Activated CD8-positive, alpha-beta memory T cell treated with anti-CD3 and anti-CD28 coated beads, Interleukin-2, amount 50 U/mL, for 1 hour (primary cell): Measurements from ENCODE around the gene CLEC10A.
"Not testable (repeated sequence)": the region's sequence is repeated elsewhere in the genome, so short reads cannot be mapped to it uniquely, and the experiment has no call there.

ENCODE experiments used
- DNase-seq: peaks from one replicate; pipeline ENCODE4 v3.0.0-alpha.2; 2020; ENCODE audit errors: extremely low read depth

The CLEC10A gene, protein sequence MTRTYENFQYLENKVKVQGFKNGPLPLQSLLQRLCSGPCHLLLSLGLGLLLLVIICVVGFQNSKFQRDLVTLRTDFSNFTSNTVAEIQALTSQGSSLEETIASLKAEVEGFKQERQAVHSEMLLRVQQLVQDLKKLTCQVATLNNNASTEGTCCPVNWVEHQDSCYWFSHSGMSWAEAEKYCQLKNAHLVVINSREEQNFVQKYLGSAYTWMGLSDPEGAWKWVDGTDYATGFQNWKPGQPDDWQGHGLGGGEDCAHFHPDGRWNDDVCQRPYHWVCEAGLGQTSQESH

GRCh38 chr17:7079581-7080455 is at the start of gene CLEC10A:
Gene CLEC10A, minus strand, starts transcription at chr17:7080251. Its CDS starts 1,439 bp downstream, at chr17:7078812.
- no peak for DNase-seq

DNA sequence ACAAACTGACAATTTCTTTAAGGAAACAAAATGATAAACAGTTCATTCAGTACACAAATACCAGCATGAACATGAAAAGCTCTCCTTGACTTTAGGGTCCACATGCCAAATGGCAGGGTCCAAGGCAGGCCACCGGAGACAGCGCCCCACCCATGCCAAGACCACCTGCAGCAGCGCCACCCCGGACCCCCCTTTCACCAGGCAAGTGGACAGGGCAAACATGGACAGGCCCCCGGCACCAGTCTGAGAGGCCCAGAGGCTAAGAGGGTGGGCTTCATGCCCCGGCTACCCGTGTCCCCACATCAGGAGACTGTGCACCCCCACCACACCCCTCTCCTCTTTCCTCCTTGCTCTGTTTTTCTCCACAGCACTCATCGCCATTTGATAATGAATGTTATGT is 49.3 kb upstream of the CLEC10A start:
- DNase-seq = no peak

DNA sequence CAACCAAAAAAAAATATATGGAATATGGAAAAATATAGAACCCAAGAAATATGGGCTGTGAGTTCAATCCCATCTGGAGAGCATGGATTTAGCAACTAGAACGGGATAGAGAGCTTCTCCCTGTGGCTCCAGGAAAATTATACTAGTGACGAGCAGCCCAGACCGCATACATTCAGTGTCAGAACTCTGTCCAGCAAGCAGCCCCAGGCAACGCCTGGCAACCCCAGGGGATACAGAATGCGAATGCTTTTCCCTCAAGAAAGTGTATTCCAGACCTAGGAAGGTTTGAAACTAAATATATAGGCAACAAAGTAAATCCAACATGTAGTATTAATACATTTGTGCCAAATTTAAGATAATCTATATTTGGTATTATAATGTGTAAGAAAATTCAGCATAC is 48.1 kb upstream of the CLEC10A start:
- DNase-seq = no peak

DNA sequence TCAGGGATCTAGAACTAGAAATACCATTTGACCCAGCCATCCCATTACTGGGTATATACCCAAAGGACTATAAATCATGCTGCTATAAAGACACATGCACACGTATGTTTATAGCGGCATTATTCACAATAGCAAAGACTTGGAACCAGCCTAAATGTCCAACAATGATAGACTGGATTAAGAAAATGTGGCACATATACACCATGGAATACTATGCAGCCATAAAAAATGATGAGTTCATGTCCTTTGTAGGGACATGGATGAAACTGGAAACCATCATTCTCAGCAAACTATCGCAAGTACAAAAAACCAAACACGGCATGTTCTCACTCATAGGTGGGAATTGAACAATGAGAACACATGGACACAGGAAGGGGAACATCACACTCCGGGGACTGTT is 47.5 kb upstream of the CLEC10A start:
- DNase-seq = not testable (repeated sequence)

DNA sequence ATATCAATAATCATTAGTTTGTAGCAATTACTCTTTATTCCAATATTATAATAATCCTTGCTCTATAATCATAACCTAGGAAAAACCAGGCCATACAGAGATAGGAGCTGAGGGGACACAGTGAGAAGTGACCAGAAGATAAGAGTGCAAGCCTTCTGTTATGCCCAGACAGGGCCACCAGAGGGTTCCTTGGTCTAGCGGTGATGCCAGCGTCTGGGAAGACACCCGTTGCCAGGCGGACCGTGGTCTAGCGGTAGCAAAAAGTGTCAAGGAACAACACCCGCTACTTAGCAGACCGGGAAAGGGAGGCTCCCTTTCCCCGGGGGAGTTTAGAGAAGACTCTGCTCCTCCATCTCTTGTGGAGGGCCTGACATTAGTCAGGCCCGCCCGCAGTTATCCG is 46.3 kb upstream of the CLEC10A start:
- not testable (repeated sequence) for DNase-seq

DNA sequence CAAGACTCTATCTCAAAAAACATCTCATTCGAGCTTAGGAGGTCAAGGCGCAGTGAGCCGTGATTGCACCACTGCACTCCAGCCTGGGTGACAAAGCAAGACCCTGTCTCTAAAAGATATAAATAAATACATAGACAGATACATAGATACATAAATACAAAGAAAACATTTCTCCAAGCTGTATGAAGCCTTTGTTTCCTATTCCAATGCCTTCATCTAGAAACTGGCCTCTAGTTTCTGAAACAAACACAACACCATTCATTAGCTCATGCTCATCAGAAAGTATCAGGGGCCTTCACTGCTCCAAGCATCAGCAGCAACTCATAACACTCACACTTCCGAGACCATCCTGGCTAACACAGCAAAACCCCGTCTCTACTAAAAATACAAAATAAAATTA is 44.9 kb upstream of the CLEC10A start:
- DNase-seq = no peak

DNA sequence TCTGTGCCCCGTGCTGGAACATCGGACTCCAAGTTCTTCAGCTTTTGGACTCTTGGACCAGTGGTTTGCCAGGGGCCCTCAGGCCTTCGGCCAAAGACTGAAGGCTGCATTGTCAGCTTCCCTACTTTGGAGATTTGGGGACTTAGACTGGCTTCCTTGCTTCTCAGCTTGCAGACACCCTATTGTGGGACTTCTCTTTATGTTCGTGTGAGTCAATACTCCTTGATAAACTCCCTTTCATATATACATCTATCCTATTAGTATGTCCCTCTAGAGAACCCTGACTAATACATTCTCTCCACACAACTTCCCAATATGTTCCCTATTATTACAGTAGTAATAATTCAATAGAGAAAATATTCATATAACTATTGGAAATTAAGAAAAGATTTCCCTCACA is 43.8 kb upstream of the CLEC10A start:
- DNase-seq = no peak

GRCh38 chr17:7122381-7122780 is 42.3 kb upstream of the CLEC10A start:
- DNase-seq = no peak

- not testable (repeated sequence) for DNase-seq
Observed at GRCh38 chr17:7120635-7121034, 40.6 kb upstream of the CLEC10A start.

GRCh38 chr17:7120123-7120522 is 40.1 kb upstream of the CLEC10A start:
- DNase-seq = no peak

DNA sequence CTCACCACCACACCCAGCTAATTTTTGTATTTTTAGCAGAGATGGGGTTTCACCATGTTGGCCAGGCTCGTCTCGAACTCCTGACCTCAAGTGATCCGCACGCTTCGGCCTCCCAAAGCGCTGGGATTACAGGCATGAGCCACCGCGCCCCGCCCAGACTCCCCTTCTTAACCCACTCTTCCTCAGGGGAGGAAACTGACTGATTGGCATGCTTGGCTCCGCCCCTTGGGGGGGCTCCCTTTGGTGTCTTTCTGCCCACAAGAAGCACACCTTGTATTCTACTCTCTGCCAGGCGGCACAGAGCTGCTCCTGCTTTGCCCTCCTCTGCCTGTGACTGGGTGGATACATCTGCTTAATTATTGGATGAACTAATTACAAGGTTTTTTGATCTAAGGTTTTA is 39.3 kb upstream of the CLEC10A start:
- no peak for DNase-seq

DNA sequence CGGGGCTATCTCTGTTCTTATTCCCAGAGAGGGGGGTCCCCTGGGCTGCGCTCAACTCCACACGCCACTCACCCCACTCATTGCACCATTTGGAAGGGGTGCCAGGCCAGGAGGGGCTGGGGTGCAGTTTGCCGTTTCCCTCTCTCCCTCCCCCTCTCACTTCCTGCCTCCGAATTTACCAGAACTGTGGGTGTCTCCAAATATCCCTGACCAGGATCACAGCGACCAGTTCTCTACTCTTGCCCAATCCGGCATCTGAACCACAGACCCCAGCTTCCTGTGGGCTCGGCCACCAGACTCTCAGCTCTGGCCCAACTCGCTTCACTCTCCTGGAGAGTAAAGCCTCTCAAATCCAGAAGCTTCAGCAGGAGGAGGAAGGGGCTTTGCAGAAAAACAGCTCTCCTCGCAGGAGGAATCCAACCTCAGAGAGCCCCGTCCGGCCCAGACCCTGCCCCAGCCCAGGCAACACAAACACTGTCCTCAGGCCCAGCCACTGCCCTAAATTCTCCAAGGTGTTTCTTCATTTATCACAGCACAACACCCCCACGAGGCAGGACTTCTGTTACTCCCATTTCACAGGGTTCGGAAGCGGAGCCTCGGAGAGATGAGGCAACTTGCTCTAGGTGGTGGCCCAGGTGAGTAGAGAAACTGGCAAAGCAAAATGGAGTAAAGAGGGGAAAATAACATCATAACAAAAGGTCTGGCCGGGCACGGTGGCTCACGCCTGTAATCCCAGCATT is 35.0 kb upstream of the CLEC10A start:
- DNase-seq = no peak

DNA sequence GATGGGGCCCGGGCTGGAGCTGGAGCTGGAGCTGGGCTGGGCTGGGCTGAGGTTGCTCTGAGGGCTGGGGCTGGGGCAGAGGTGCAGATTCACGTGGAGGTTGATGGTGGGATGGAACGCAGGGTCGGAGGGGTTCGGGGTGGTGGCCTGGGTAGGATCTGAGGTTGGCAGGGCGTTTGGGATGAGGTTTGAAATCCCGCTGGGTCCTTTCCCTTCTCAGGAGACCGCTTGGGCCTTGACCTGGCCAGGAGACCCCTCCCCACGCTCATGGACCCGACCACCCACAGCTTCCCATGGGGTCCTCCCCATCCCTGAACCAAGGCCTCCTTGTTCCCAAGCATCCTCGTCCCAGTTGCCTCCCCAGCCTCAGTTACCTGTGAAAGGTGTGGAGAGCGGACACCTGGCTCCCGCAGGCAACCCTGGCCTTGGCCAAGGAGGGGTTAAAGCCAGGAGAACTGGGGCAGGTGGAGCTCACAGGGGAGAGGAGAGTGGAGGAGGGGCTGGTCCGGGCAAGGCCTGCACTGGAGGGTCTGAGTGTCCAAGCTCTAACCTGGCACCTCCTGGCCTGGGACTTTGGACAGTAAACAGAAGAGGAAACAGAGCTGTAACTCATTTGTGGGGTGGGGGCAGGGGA is 34.3 kb upstream of the CLEC10A start, which contains the start of gene ASGR2:
Gene ASGR2 (minus strand): TSS at position 582 of the 634 bp plus-strand sequence. CDS start 582 bp downstream, outside the sequence.
- no peak for DNase-seq

- DNase-seq = no peak
Observed at GRCh38 chr17:7113273-7114071, 33.4 kb upstream of the CLEC10A start.

DNA sequence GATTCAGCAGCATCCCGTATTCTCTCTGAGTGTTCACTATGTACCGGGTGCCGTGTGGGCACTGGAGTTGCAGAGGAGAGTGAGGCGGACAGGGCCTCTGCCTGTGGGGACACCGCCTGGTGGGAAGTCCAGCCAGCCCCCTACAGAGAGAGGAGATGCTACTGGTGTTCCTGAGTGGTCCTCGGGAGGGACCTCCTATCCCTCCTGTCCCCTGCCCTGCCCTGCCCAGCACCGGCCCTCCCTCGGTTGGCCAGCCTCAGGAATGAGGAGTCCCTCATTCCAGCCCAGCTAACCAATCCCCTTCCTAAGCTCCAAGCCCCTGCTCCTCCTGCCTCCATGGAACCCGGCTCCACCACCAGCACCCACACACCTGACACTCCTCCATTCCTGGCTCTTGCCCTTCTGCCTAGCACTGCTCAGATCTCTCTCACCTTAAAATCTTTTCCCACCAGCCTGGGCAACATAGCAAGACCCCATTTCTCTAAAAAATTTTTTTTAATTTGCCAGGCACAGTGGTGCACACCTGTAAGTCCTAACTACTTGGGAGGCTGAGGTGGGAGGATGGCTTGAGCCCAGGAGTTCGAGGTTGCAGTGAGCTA is 32.6 kb upstream of the CLEC10A start:
- no peak for DNase-seq

- no peak for DNase-seq
Observed at GRCh38 chr17:7111784-7112509, 31.9 kb upstream of the CLEC10A start.

- no peak for DNase-seq
Observed at GRCh38 chr17:7110617-7111306, 30.7 kb upstream of the CLEC10A start.

GRCh38 chr17:7109461-7110322 is 29.6 kb upstream of the CLEC10A start:
- DNase-seq = no peak
